ENCODE results near the gene DRAM1.

GRCh38 chr12:101924618-101925017 is 47.2 kb downstream of the DRAM1 start:
- no peak for TF ChIP-seq CTCF (conservative IDR thresholded peaks at IDR 0.05; ENCODE audit: low read depth, low read length)
- TF ChIP-seq MXI1 (IDR thresholded peaks at IDR 0.05; ENCODE audit: borderline replicate concordance, low read depth, low read length) = no peak
- no peak for TF ChIP-seq MAFK (IDR thresholded peaks at IDR 0.05; ENCODE audit: low read depth, low read length)
- TF ChIP-seq SMC3 (IDR thresholded peaks at IDR 0.05; ENCODE audit: low read depth, low read length) = no peak
- no peak for TF ChIP-seq RCOR1 (IDR thresholded peaks at IDR 0.05; ENCODE audit: insufficient replicate concordance, low read length)
- TF ChIP-seq CHD1 (IDR thresholded peaks at IDR 0.05; ENCODE audit: low read depth, low read length) = no peak
- no peak for TF ChIP-seq POLR2A (IDR thresholded peaks at IDR 0.05; ENCODE audit: low read depth, low read length)
- TF ChIP-seq BHLHE40 (IDR thresholded peaks at IDR 0.05; ENCODE audit: low read depth, low read length) = no peak
- no peak for TF ChIP-seq MAZ (IDR thresholded peaks at IDR 0.05; ENCODE audit: borderline replicate concordance, low read depth, low read length)
- no peak for TF ChIP-seq RFX5 (IDR thresholded peaks at IDR 0.05; ENCODE audit: low read depth, low read length)
- TF ChIP-seq FOS (IDR thresholded peaks at IDR 0.05; ENCODE audit: low read depth, low read length) = no peak
- TF ChIP-seq USF2 (IDR thresholded peaks at IDR 0.05; ENCODE audit: low read depth, low read length) = peak; percentile 95
- no peak for TF ChIP-seq RAD21 (IDR thresholded peaks at IDR 0.05; ENCODE audit: low read length)
- no peak for TF ChIP-seq CEBPB (IDR thresholded peaks at IDR 0.05; ENCODE audit: low read depth, low read length)

All from IMR-90 (cell line).